ENCODE results near the gene TUBA8. TPM values are rescaled to one million over a fixed set of nuclear protein-coding genes. Genes with fewer than 3 reads are reported as not detected.
A peak's percentile ranks its signal among the peaks of the same experiment; 100 is the strongest.
"Not testable (repeated sequence)": the region's sequence is repeated elsewhere in the genome, so short reads cannot be mapped to it uniquely, and the experiment has no call there.

Gene TUBA8
- total RNA-seq, 2 donors from 2014 or later = 67.1 to 97.3 TPM

GRCh38 chr22:18156878-18157713 is 46.5 kb downstream of the TUBA8 start:
- no peaks in the 10 kb centered on the region for H3K9me3 ChIP-seq
- no peaks in the 10 kb centered on the region for H3K27me3 ChIP-seq
- DNase-seq (ENCODE audit: low spot score) = peak; percentile 84
- H3K36me3 ChIP-seq = no peaks in the 10 kb centered on the region
- TF ChIP-seq, protein P1, sequence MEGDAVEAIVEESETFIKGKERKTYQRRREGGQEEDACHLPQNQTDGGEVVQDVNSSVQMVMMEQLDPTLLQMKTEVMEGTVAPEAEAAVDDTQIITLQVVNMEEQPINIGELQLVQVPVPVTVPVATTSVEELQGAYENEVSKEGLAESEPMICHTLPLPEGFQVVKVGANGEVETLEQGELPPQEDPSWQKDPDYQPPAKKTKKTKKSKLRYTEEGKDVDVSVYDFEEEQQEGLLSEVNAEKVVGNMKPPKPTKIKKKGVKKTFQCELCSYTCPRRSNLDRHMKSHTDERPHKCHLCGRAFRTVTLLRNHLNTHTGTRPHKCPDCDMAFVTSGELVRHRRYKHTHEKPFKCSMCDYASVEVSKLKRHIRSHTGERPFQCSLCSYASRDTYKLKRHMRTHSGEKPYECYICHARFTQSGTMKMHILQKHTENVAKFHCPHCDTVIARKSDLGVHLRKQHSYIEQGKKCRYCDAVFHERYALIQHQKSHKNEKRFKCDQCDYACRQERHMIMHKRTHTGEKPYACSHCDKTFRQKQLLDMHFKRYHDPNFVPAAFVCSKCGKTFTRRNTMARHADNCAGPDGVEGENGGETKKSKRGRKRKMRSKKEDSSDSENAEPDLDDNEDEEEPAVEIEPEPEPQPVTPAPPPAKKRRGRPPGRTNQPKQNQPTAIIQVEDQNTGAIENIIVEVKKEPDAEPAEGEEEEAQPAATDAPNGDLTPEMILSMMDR (IDR thresholded peaks at IDR 0.05) = peak; percentile 61 to 83
- no peak overlapping the region for H3K4me3 ChIP-seq
- peak overlapping the region in 1 of 2 donors; percentile 46 for H3K27ac ChIP-seq
- H3K4me1 ChIP-seq = peaks cover 0 to 14% of the 10 kb centered on the region in 2 donors

GRCh38 chr22:18157714-18158028 is 47.1 kb downstream of the TUBA8 start:
- DNase-seq (ENCODE audit: low spot score) = no peak
- peak overlapping the region in 1 of 2 donors; percentile 46 for H3K27ac ChIP-seq
- no peaks in the 10 kb centered on the region for H3K27me3 ChIP-seq
- H3K4me1 ChIP-seq = peaks cover 0 to 14% of the 10 kb centered on the region in 2 donors
- no peaks in the 10 kb centered on the region for H3K9me3 ChIP-seq
- no peaks in the 10 kb centered on the region for H3K36me3 ChIP-seq
- TF ChIP-seq, protein P1 (IDR thresholded peaks at IDR 0.05) = no peak
- H3K4me3 ChIP-seq = no peak overlapping the region

GRCh38 chr22:18160641-18161040 is 50.0 kb downstream of the TUBA8 start:
- not testable (repeated sequence) for H3K9me3 ChIP-seq

DNA sequence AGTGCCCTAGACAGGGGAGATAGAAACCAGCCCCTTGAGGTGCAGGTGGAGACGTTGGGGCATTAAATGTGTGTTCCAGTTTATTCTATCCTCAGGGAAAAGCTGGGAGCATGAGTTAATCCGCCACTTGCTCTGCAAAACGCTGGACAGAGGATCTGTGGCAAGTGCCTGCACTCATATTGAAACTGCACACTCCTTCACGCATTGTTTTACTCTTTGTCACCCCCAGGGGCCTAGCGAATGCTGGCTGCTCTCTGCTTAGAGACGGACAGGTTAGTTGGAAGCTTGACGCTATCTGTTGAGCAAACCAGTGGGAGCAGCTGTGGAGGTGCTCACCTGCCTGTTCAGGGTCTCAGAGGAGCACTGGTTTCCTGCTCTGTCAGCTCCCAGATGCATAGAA is 53.2 kb downstream of the TUBA8 start:
- H3K9me3 ChIP-seq; H3K4me3 ChIP-seq; H3K4me1 ChIP-seq; H3K27me3 ChIP-seq; H3K27ac ChIP-seq; DNase-seq (ENCODE audit: low spot score); H3K36me3 ChIP-seq: not testable (repeated sequence)

More at GRCh38 chr22:18160641-18161040, 50.0 kb downstream of the TUBA8 start:
- DNase-seq (ENCODE audit: low spot score); H3K4me3 ChIP-seq; H3K27ac ChIP-seq; H3K36me3 ChIP-seq; H3K27me3 ChIP-seq: not testable (repeated sequence)
- peaks cover 0 to 14% of the 10 kb centered on the region in 2 donors for H3K4me1 ChIP-seq

GRCh38 chr22:18164584-18164983 is 54.0 kb downstream of the TUBA8 start:
- H3K27ac ChIP-seq; DNase-seq (ENCODE audit: low spot score); H3K27me3 ChIP-seq; H3K9me3 ChIP-seq; H3K4me1 ChIP-seq; H3K4me3 ChIP-seq; H3K36me3 ChIP-seq: not testable (repeated sequence)

GRCh38 chr22:18165356-18165755 is 54.7 kb downstream of the TUBA8 start:
- H3K36me3 ChIP-seq; DNase-seq (ENCODE audit: low spot score); H3K27me3 ChIP-seq: not testable (repeated sequence)

GRCh38 chr22:18170284-18170683 is 59.7 kb downstream of the TUBA8 start:
- H3K27me3 ChIP-seq; H3K9me3 ChIP-seq; H3K4me1 ChIP-seq; H3K27ac ChIP-seq; H3K4me3 ChIP-seq; DNase-seq (ENCODE audit: low spot score); H3K36me3 ChIP-seq: not testable (repeated sequence)

More at GRCh38 chr22:18165356-18165755, 54.7 kb downstream of the TUBA8 start:
- not testable (repeated sequence) for H3K4me1 ChIP-seq, H3K27ac ChIP-seq, H3K9me3 ChIP-seq, H3K4me3 ChIP-seq

GRCh38 chr22:18172203-18172602 is 61.6 kb downstream of the TUBA8 start:
- not testable (repeated sequence) for H3K27me3 ChIP-seq; H3K4me1 ChIP-seq; H3K36me3 ChIP-seq; H3K9me3 ChIP-seq; H3K4me3 ChIP-seq; H3K27ac ChIP-seq; DNase-seq (ENCODE audit: low spot score)

- H3K4me3 ChIP-seq; H3K9me3 ChIP-seq; H3K27me3 ChIP-seq; H3K4me1 ChIP-seq; H3K27ac ChIP-seq; DNase-seq (ENCODE audit: low spot score); H3K36me3 ChIP-seq: not testable (repeated sequence)
These were observed 62.2 kb downstream of the TUBA8 start for GRCh38 chr22:18172776-18173175.

GRCh38 chr22:18173441-18173840 is 62.8 kb downstream of the TUBA8 start:
- not testable (repeated sequence) for H3K27me3 ChIP-seq; H3K9me3 ChIP-seq; DNase-seq (ENCODE audit: low spot score); H3K4me1 ChIP-seq; H3K4me3 ChIP-seq; H3K27ac ChIP-seq; H3K36me3 ChIP-seq

Measured in right atrium auricular region (tissue), 2 donors.